Breast epithelium (tissue), 4 donors: ENCODE results near the gene FTH1. TPM values are rescaled to one million over a fixed set of nuclear protein-coding genes. Genes with fewer than 3 reads are reported as not detected.
A peak's percentile ranks its signal among the peaks of the same experiment; 100 is the strongest.

Experiments
- DNase-seq, 2 donors: peaks; one replicate each; pipeline ENCODE4 v3.0.0-alpha.2; 2019; ENCODE audit warnings: low spot score in 2 of 2
- H3K27ac ChIP-seq, 2 donors: fragments of 200-600 bp; sonication (generic) in 1 of 2; one replicate each; pipeline ENCODE4 v1.5.1; 2016 to 2019; ENCODE audit warnings: mild to moderate bottlenecking in 1 of 2
- H3K27me3 ChIP-seq, 2 donors: fragments of 200-600 bp; sonication (generic) in 1 of 2; one replicate each; pipeline versions ENCODE4 v1.5.1 to v1.6.0; 2017 to 2019; ENCODE audit warnings: control low read depth in 1 of 2, mild to moderate bottlenecking in 1 of 2
- H3K36me3 ChIP-seq: fragments of 200-600 bp; one replicate; pipeline ENCODE4 v1.5.1; 2019
- H3K4me1 ChIP-seq, 2 donors: fragments of 200-600 bp; sonication (generic); one replicate each; pipeline ENCODE4 v1.5.1; 2016 to 2019; ENCODE audit warnings: control low read depth in 1 of 2
- H3K4me3 ChIP-seq, 3 donors: fragments of 200-600 bp; sonication (generic); 1 replicate in 2 of 3; 2 replicates in 1 of 3; pipeline ENCODE4 v1.5.1; 2016 to 2019; ENCODE audit warnings: mild to moderate bottlenecking in 3 of 3, moderate library complexity in 2 of 3
- H3K9me3 ChIP-seq, 2 donors: fragments of 200-600 bp; sonication (generic) in 1 of 2; one replicate each; pipeline ENCODE4 v1.5.1; 2016 to 2019; ENCODE audit warnings: control low read depth in 1 of 2
- POLR2A ChIP-seq: fragments of 450-650 bp; IDR thresholded peaks from one replicate; pipeline ENCODE4 v1.6.1; 2016; ENCODE audit warnings: antibody characterized with exemption, mild to moderate bottlenecking, moderate library complexity
- POLR2AphosphoS5 ChIP-seq, 3 donors: sonication (generic); formaldehyde crosslinking; IDR thresholded peaks; one replicate each; pipeline ENCODE4 v1.6.1; 2017; ENCODE audit warnings: antibody characterized with exemption in 3 of 3
- intact Hi-C: fragments of 100-400 bp; cut with DNase I; formaldehyde crosslinking; loops from one replicate; pipeline ENCODE4 v1.15.1; 2023; ENCODE audit warnings: low total_unique reads
- total RNA-seq, 3 donors: library from RNA; depleted of rRNA; stranded (reverse); fragments of >200 nt; gene quantifications; one replicate each; pipeline ENCODE4 v1.1.0, GENCODE V29; 2016
- TF ChIP-seq, protein P1 (sequence below), 3 donors: fragments of 450-650 bp; IDR thresholded peaks; one replicate each; pipeline ENCODE4 v1.5.1; 2016 to 2017; ENCODE audit warnings: antibody characterized with exemption in 3 of 3, mild to moderate bottlenecking in 3 of 3, moderate library complexity in 3 of 3

The FTH1 gene
- total RNA-seq, 3 donors from 2014 or later: 2,151 to 6,439 (median 3,491) TPM

DNA sequence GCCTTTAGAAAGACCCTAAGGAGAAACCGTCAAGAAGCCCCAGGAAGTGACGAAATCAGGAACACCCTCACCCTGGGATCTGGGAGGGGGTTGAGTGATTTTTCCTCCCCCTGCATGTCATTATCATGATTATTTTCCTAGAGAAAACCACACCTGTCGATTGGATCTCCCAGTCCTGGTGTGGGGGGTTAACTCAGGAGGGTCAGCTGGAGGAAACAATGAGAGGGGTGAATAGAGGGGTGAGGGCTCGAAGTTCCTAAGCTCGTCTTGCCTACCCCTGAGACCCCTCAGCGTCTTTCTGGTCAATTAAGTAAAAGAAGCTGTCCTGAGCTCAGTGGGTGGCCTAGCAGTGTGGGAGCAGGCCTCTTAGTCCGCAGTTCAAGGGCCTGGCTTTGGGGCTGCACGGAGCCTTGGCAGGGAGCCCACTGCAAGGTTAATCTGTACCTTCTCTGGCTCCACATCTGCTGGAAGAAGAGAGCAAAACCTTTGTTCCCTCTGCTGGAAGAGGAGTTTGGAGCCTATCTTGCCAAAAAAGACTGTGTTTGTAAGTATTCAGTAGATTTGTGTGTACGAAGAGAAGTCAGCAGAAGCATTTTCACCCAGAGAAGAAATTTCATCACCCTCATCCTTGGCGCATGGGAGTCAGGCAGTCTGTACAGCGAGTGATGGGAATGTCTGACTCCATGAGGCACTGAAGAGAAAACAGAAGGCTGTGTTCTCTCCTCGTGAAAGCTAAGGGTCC is 34.2 kb upstream of the FTH1 start:
- DNase-seq: no peak
- peak overlapping the region in 1 of 2 donors; percentile 7 for H3K27ac ChIP-seq

DNA sequence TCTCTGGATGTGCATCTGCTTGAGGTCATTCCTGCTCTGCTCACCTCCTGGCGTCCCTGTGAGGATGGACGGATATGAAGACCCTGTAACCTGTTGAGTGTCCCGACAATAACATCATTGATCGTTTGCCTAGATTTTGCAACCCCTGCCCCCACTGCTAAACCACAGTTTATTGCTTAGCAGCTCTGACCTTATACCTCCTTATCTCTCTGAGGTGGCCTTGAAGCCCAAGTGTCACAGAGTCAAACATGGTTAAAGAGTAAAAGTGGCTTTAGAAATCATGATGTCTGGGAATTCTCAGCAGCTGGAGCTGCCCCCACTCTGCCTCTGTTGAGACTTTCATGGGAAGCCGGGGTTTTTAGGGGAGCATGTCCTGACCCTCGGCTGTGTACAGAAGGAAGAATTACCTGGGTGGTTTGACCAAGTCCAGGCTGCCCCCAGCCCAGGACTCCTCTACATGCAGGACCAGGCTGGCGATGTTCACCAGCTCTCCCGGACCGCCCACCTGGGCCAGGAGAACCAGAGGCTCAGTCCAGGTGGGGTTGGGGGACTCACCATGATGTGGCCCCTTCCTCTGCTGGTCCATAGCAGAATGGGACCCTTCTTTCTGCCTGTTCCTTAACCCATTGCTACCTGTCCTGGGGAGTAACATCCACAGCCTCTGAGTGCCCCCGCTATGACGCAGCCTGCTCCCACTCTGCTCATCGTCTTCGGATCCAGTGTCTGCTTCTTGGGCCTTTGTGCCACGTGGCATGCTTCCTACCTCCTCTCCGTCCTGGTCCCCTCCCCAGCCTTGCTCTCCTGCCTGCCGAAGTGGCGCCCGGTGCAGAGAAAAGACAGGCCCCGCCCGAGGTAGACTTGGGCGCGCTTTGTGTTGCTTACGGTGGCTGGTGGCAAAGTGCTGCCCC is 33.4 kb upstream of the FTH1 start:
- no peak for DNase-seq
- Histone ChIP-seq H3K9me3 (peaks cover 0 to 9% of the 10 kb centered on the region in 2 donors), H3K27ac (no peak overlapping the region), H3K4me1 (no peaks in the 10 kb centered on the region), H3K36me3 (no peaks in the 10 kb centered on the region), H3K27me3 (no peaks in the 10 kb centered on the region), H3K4me3 (no peak overlapping the region)
- TF ChIP-seq POLR2AphosphoS5 (IDR thresholded peaks at IDR 0.05) (no peak), POLR2A (no peak)
- TF ChIP-seq, protein P1, sequence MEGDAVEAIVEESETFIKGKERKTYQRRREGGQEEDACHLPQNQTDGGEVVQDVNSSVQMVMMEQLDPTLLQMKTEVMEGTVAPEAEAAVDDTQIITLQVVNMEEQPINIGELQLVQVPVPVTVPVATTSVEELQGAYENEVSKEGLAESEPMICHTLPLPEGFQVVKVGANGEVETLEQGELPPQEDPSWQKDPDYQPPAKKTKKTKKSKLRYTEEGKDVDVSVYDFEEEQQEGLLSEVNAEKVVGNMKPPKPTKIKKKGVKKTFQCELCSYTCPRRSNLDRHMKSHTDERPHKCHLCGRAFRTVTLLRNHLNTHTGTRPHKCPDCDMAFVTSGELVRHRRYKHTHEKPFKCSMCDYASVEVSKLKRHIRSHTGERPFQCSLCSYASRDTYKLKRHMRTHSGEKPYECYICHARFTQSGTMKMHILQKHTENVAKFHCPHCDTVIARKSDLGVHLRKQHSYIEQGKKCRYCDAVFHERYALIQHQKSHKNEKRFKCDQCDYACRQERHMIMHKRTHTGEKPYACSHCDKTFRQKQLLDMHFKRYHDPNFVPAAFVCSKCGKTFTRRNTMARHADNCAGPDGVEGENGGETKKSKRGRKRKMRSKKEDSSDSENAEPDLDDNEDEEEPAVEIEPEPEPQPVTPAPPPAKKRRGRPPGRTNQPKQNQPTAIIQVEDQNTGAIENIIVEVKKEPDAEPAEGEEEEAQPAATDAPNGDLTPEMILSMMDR (IDR thresholded peaks at IDR 0.05): no peak
- intact Hi-C loops: no loop called here

More for the DNA sequence above, 34.2 kb upstream of the FTH1 start:
- H3K27me3 ChIP-seq: no peaks in the 10 kb centered on the region
- no peak overlapping the region for H3K4me3 ChIP-seq
- no peaks in the 10 kb centered on the region for H3K36me3 ChIP-seq
- no peaks in the 10 kb centered on the region for H3K4me1 ChIP-seq
- TF ChIP-seq POLR2AphosphoS5 (IDR thresholded peaks at IDR 0.05) (no peak), POLR2A (no peak)
- TF ChIP-seq, protein P1 (IDR thresholded peaks at IDR 0.05): no peak
- peaks cover 0 to 9% of the 10 kb centered on the region in 2 donors for H3K9me3 ChIP-seq
- intact Hi-C loops: no loop called here

DNA sequence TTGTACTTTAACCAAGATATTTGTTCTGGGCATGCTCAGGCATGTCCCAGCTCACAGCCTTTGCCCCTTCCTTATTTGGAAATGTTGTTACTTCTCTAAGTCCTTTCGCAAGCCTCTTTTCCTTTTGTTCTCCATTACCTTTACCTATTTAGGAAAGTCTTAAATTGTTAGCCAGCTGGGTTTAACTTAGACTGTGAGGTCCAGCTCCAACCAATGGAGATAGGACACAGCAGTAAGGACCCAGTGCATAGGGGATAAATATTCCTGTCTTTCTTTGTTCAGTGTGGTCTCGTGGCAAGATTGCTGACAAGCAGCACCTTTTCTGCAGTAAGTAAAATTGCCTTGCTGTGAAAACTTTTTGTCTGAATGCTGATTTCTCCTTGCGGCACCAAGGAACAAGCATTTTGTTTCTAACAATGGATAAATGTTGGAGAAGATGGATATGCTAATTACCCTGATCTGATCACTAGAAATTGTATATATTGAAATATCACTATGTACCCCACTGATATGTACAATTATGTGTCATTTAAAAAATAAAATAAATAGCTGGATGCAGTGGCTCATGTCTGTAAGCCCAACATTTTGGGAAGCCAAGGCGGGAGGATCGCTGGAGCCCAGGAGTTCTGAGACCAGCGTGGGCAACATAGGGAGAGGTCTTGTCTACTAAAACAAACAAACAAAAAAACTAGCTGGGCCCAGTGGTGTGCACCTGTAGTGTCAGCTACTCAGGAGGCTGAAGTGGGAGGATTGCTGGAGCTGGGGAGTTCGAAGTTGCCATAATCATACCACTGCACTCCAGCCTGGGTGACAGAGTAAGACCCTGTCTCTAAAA is 31.9 kb upstream of the FTH1 start:
- no peaks in the 10 kb centered on the region for H3K27me3 ChIP-seq
- no peaks in the 10 kb centered on the region for H3K36me3 ChIP-seq
- intact Hi-C loops: no loop called here
- H3K4me3 ChIP-seq: no peak overlapping the region
- H3K4me1 ChIP-seq: no peaks in the 10 kb centered on the region
- DNase-seq: peak in 1 of 2 donors; percentile 33
- peaks cover 0 to 9% of the 10 kb centered on the region in 2 donors for H3K9me3 ChIP-seq
- H3K27ac ChIP-seq: no peak overlapping the region
- TF ChIP-seq POLR2A: no peak
- TF ChIP-seq POLR2AphosphoS5 (IDR thresholded peaks at IDR 0.05): no peak
- TF ChIP-seq, protein P1 (IDR thresholded peaks at IDR 0.05): no peak

DNA sequence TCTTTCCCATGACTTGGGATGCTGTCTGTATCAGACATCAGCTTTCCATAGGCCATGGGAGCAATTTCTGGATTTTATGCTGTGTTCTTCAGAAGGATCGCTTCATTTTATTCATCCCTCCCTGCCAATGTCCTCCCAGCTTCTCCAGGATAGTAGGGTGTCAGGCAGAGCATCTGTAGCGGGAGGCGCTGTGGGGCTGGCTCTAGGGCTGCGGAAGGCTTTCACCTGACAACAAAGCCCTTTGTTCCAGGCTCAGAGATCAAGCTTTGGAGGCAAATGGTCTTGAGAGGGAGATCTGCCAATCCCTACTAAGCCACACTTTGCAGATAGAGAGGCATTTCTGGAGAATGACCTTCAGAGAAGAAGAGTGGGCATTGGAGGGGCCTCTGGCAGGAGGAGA is 29.5 kb upstream of the FTH1 start:
- no peak overlapping the region for H3K4me3 ChIP-seq
- H3K36me3 ChIP-seq: no peaks in the 10 kb centered on the region
- no peak overlapping the region for H3K27ac ChIP-seq
- no peak for TF ChIP-seq POLR2A
- TF ChIP-seq POLR2AphosphoS5 (IDR thresholded peaks at IDR 0.05): no peak
- TF ChIP-seq, protein P1 (IDR thresholded peaks at IDR 0.05): no peak
- H3K4me1 ChIP-seq: no peaks in the 10 kb centered on the region
- H3K9me3 ChIP-seq: peaks cover 0 to 9% of the 10 kb centered on the region in 2 donors
- no peak for DNase-seq
- no peaks in the 10 kb centered on the region for H3K27me3 ChIP-seq
- intact Hi-C loops: no loop called here
